Renal cortical epithelial cell (primary cell): Measurements from ENCODE around the gene TAF11. TPM values are rescaled to one million over a fixed set of nuclear protein-coding genes. Genes with fewer than 3 reads are reported as not detected.
"Not testable (repeated sequence)": the region's sequence is repeated elsewhere in the genome, so short reads cannot be mapped to it uniquely, and the experiment has no call there.

Experiments
- DNase-seq: peaks from one replicate; pipeline ENCODE4 v3.0.0-alpha.2; 2011; ENCODE audit warnings: low read depth
- total RNA-seq: library from RNA; depleted of rRNA; stranded (reverse); fragments of >200 nt; gene quantifications from 2 replicates; pipeline ENCODE4 v1.2.3, GENCODE V29; 2014

The TAF11 gene
- total RNA-seq, 1 donor from 2014 or later, result 22.2 TPM

DNA sequence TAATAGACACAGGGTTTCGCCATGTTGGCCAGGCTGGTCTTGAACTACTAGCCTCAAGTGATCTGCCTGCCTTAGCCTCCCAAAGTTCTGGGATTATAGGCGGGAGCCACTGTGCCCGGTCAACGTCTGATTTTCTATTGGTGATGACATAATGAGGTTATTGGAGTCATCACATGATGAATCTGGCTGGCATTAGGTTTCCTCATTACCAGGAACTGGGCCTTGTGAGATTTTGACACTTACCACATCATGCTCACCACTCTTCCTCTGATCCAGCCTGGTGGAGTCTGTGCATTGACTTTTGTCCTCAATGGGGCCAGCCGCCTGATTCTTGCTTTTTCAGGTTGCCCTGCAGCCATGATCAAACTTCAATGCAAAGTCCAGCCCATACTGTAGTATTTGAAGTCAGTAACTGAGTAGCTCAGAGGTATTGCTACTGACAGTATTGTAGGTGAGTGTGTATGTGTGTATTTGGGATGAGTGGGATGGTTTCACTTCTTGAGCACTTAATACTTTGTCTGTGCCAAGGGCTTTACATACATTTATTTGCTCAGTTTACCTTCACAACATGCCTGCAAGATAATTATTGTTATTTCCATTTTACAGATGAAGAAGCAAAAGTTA is 17.3 kb upstream of the TAF11 start:
- no peak for DNase-seq

DNA sequence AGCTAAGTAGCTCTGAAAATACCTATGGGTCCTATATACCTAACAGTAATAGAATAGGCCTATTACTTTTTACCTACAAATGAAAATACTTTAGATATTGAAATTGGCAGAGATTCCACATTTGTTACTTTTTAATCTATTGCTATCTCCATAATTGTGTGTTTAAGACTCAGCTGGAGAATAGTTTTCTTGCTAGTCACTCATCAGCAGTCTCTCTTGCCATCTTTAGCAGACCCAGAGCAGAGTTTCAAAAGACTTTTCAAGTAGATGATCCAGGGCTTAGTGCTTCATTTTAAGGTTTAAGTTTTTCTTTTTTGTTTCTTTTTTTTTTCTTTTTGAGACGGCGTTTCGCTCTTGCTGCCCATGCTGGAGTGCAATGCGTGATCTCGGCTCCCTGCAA is 14.1 kb upstream of the TAF11 start:
- DNase-seq, result peak; percentile 62

DNA sequence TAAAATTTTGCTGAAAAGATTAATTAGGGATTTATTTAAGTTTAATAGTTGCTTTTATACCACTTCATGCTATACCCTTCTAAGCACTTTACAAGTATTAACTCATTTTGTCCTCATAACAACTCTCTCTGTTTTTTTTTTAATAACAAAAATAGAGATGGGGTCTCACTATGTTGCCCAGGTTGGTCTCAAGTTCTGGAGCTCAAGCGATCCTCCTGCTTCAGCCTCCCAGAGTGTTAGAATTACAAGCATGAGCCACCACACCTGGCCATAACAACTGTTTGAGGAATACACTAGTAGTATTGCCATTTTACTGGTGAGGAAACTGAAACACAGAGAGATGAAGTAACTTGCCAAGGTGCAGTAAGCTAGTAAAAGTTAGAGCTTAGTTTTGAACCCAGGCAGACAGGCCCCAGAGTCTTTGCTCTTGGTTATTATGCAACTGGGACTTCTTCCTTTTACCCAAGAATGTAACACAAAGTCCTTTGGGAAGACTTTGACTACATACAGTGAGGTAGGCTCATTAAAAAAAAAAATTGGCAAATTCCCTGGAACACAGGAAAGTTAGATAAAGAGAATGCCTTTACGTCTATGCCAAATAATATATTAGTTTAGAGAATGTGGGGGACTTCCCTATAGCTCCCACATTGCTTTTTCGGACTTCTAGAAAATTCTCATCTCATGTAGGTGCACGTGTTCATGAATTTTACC is 12.6 kb upstream of the TAF11 start:
- no peak for DNase-seq

DNA sequence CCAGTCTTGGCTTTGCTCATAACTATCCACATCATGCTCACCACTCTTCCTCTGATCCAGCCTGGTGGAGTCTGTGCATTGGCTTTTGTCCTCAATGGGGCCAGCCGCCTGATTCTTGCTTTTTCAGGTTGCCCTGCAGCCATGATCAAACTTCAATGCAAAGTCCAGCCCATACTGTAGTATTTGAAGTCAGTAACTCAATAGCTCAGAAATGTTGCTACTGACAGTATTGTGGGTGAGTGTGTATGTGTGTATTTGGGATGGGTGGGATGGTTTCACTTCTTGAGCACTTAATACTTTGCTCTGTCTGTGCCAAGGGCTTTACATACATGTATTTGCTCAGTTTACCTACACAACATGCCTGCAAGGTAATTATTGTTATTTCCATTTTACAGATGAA is 11.9 kb upstream of the TAF11 start:
- not testable (repeated sequence) for DNase-seq

DNA sequence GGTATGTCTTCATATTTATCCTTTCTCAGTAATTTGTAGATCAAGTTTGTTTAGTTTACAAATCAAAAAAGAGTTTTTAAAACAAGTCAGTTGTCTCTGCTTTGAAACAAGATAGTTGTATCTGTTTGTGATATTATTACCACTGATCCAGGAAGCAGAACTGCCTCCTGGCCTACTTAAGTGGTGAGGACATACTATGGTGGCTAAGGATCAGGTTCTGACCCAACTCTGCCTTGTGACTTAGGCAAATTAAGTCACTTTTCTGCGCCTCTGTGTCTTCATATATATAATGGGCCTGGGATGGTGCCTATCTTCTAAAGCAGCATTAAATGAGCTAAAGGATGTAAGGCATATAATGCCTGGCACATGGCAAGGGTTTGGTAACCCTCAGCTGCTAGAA is 9.9 kb upstream of the TAF11 start:
- DNase-seq, result no peak

DNA sequence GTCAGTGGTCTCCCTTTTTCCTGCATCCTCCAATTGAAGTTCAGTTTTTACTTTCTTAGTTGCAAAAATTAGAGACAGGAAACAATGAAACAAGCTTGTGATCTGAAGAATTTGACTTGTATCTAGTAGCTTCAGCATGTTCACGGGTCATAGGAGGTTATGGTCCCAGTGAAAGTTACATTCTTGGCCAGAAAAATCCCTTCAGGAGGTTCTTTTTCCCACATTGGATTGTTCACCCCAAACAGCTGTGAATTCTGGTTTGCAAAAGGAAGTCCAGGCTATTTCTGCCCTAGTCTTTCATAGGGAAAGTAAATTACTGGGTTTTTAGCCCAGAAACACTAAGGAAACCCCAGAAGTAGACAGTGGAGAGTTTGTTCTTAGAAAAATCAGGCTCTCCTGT is 9.3 kb upstream of the TAF11 start:
- peak; percentile 47 for DNase-seq

DNA sequence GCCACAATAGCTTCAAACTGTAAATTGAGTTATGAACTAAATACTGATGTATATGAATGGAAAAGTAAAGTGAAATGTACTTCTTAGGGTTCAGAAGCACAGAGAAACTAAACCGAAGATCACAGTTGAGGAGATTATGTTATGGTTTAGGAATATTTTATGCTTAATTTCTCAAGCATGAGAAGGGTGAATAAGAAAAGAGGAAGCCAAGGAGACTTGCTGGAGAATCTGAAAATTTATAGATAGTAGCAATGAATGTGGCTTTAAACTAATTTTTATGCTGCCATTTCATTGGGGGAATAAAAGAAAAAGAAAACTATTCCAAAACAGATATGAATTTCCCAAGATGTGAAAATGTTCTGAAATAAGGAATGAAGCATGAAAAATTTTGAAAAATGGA is 6.9 kb upstream of the TAF11 start:
- DNase-seq, result no peak

DNA sequence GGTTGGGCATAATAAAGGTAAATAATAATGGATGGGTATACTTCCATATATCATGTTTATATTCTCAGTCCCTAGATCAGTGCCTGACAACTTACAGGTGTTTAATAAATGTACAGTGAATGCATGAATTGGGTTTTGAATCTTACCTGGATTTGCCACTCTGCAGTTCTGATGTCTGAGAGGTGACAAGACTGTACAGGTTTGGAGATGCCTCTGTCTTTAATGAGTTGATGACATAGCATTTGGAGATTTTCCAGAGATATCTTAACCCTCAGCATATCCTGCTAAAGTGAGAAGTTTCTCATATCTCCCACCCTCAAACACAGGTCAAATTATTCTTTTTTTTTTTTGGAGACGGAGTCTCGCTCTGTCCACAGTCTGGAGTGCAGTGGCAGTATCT is 3.5 kb upstream of the TAF11 start:
- no peak for DNase-seq

DNA sequence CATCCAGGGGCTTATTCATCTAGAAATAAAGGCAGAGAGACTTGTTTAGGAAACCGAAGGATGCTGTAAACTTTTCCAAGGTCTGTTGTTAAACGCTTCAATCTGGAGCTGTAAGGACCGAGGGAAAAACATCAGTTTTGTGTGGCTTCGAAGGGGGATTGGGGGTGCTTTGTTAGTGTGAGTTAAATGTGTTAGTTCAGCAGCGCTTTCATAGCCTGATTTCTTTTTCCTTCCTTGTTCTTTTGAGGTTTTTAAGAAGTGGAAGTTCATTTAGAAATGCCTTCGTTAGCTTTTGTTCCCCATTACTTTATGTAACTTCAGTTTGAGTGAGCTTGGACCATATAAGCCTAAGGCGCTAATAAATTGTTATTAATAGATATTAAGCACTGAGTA is 2.7 kb upstream of the TAF11 start:
- DNase-seq, result no peak

DNA sequence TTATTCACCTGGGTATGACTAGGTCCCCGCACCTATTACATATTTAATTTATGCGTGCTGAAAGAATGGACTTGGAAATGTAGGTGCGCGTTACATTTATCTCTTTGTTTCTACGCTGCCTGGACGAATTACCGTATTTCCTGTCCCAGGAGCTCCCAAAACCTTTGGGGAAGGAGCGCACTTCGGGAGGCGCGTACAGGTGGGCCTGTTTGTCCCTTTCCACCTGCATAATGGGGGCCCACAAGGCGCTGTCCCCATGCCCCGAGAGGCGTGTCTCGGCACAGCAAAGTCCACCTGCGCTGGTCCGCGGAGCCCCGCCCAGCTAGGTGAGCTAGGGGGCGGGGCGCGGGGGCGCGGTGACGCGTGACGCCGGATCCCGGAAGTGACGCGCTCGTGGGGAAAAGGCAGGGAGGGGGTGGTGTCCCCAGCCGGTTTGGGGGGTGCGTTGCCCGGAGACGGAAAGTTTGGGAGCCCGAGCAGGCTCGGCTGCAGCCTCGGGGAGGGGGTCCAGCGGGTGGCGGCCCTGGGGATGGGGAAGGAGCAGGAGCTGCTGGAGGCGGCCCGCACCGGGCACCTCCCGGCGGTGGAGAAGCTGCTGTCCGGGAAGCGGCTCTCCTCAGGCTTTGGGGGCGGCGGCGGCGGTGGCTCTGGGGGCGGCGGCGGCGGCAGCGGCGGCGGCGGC is 1.2 kb upstream of the TAF11 start, which contains the start of gene ANKS1A:
Gene ANKS1A, plus strand, starts transcription at position 382 of the 682 bp plus-strand sequence. Its CDS starts 148 bp downstream, at position 530.
- DNase-seq, result no peak

DNA sequence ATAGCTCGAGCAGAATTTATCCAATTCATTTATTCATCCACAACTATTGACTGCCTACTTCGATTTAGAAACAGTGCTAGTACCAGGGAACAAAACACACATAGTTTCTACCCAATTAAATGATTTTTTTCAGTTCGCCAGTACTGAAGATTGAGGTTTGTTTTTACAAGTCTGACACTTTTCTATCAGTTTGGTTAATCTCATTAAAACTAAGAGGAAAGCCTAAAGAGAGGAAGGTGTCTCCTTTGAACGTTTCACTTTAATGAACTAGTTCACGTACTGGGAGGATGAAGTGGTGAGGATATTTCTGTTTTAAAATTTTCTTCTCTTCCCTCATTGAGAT is 643 bp upstream of the TAF11 start:
- DNase-seq, result no peak

DNA sequence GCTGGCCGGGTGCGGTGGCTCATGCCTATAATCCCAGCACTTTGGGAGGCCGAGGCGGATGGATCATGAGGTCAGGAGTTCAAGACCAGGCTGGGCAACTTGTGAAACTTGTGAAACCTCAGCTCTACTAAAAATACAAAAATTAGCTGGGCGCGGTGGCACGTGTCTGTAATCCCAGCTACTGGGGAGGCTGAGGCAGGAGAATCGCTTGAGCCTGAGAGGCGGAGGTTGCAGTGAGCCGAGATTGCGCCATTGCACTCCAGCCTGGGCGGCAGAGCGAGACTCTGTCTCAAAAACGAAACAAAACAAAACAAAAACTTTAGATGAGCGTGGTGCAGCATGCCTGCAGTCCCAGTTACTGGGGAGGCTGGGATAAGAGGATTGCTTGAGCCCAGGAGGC is 2.0 kb downstream of the TAF11 start:
- DNase-seq, result not testable (repeated sequence)

DNA sequence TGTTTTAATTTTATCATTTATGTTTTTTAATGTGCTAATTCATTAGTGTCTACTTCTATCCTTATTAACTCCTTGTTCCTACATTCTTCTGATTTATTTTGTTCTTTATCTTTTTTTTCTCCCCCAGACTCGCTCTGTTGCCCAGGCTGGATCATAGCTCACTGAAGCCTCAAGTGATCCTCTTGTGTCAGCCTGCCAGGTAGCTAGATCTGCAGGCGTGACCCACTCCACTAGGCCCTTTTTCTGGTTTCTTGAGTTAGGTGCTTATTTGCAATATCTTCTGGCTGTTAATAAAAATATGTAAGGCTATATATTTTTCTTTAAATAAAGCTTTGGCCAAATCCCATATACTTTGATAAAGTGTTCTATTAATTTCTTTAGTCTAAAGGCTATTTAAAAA is 2.8 kb downstream of the TAF11 start:
- DNase-seq, result no peak

DNA sequence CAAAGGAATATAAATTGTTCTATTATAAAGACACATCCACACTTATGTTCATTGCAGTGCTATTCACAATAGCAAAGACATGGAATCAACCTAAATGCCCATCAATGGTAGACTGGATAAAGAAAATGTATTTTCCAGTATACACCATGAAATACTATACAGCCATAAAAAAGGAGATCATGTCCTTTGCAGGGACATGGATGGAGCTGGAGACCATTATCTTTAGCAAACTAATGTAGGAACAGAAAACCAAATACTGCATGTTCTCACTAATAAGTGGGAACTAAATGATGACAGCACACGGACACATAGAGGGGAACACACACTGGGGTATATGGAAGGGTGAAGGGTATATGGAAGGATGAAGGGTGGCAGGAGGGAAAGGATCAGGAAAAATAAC is 3.8 kb downstream of the TAF11 start:
- not testable (repeated sequence) for DNase-seq

DNA sequence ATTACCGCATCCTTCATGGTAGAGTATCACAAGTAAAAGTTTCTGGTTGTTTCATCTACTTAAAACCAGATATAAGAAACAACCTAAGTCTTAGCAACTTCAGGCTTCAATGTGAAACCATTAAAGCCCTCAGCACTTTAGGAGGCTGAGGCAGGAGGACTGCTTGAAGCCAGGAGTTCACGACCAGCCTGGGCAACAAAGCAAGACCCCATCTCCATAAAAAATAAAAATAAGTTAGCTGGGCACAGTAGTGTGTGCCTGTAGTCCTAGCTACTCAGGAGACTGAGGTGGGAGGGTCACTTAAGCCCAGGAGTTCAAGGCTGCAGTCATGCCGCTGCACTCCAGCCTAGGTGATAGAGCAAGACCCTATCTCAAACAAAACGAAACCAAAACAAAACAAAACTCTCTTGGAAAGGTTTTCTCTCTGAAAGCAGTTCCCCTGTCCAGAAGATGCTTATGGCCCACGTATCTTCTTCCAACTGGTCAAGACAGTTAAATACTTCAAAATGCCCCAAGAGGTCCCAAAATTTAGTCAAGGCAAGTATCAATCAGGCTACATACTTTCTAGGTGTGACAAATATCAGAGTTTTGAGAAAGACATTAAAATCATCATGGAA is 9.9 kb downstream of the TAF11 start:
- no peak for DNase-seq

DNA sequence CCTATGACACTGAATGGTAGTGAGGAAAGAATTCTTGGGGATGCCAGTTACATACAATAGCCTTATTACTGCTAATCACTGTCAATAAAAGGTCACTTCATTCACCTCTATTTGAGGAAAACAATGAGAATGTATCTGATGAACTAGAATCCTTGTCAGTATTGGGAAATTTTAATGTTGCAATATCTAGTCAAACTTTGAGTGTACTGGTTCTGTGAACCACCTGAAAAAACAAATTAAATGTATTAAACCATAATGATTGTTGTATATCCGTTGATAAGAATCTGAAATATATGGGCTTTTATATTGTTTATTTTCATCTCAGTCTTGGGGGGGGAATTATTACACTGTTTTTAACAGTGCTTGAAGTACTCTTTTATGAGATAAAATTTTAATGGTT is 10.6 kb downstream of the TAF11 start:
- DNase-seq, result no peak

DNA sequence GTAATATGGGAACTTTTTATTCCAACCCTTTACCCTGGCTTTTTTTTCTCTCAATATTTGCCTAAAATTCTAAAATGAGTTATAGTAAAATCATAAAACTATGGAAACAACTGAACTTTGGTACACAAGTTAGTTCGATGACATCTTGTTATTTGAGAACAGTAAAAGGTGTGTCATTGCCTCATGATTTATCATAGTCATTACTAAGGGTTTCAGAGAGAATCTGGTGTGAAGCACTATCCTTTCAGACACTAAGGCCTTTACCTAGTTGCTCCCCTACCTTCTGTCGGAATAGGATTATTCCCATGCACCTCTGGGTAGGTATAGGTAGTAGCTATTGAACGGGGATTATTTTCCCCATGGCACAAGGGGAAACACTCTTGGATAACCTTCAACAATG is 11.4 kb downstream of the TAF11 start:
- DNase-seq, result no peak

DNA sequence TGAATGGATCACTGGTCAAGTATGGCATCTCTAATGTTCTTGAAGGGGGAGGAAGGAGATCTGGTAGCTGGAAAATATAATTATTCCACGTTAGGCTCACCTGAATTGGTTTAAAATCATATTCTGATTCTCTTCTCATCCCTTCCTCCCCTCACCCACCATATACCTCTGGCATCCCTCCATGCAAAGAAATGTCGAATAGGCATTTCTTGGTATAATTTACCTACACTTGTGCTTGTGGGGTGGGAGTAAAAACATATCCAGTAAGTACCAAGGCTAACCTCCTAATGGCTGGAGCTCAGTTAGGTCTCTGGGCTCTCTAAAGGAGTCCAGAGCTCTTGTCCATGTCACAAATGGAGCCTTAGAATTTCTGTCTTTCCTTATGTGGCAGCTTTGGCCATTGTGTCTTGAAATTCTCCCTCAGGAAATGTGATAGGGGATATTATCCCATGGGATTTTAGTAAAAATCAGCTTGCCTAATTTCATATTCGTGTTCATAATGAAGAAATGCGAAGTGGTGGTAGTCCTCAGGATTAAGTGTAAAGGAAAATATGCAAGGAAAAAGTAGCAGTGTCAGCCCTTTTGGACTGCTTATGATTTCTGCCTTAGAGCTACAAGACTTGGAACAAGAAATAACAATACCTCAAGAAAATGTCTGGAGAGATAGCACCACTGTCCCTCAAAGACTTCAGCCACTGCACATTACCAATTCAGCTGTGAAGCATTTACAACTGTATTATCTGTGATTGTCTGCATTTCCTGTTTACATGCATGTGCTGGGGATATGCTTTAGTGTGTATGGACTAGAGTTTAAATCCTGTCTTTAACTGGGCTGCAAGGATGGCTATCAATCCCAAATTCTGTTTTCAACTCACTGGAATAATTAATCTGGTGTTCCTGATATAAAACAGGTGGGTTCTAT is 12.3 kb downstream of the TAF11 start:
- DNase-seq, result no peak

DNA sequence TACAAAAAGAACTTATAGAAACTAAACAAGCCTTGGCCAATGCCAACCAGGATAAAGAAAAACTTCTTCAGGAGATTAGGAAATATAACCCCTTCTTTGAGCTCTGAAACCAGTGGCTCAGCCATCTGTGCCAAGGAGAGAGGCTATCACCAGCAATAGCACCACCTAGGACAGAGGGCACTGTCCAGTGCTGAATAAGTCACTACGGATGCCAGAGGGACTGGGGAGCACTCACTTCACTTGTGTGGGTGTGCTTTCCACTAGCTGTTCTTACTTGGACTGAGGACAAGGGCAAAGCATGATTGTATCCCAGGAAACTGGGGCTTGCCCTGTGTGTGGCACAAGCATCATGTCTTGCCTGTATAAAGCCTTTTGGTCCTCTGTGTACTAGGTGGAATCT is 15.5 kb downstream of the TAF11 start:
- no peak for DNase-seq

DNA sequence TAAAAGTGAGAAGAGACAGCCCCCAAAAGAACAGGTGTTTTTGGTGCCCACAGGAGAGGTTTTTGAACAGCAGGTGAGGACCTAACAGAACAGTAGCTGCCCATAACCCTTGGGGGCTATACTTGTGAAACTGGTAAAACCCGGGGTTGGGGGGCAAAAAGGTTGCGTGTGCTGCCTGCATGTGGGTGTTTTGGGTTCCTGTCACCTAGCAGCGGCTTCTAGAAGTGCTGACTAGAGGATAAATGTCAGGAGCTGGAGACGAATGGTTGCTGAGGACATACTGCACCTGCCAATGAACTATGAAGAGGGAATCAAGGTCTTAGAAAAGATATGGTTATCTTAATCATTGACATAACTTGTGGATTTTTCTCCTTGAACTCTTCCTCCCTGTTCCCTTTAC is 16.0 kb downstream of the TAF11 start:
- no peak for DNase-seq

DNA sequence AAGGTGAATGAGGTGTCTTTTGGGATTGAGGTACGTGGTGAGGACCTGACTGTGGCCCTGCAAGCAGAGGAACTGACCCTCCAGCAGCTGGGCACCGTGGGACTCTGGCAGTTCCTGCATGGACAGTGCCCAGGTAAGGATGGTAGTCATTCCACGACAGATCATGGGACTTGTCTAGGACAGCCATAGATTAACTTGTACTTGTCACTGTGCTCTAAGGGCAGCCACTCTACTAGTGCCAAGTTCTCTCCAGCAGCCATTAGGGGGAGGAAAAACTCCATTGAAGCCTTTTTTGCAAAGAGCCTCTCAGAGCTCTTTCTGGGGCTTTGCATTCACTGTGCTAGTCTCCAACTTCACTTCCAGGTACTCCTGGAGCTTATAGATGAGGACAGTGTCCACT is 20.4 kb downstream of the TAF11 start:
- DNase-seq, result no peak

DNA sequence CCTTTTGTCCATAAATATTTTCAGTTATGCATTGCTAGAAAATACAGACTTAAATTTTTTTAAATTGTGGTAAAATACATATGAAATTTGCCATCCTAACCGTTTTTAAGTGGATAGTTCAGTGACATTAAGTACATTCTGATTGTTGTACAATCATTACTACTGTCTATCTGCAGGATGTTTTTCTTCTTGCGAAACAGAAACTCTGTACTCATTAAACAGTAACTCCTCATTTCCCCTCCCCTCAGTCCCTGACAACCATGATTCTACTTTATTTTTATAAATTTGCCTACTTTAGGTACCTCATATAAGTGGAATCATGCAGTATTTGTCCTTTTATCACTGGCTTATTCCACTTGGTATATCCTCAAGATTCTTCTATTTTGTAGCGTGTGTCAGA is 21.3 kb downstream of the TAF11 start:
- no peak for DNase-seq
